ENCODE measurements around the gene CSF1R. TPM values are rescaled to one million over a fixed set of nuclear protein-coding genes. Genes with fewer than 3 reads are reported as not detected.

Gene CSF1R
- polyA plus RNA-seq, 2 of the 4 experiments (the other 2 are of a cell fraction) = 0.06 TPM; not detected in 1

DNA sequence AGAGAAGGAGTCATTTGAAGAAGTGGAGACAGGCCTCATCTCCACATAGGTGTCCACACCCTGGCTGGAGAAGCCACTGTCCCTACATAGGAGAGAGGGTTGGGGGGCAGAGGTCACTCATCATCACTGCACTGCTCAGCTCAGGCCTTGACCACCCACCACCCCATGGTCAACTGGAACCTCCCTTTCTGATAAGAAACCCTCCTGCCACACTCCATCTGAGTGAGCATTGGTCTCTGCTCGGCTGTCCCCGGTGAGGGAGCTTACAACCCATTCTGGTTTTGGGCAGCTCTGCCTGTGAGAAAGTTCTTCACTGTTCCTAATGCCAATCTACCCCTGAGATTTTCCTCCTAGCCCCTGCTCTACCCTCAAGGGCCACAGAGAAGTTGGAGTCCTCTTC lies 28.8 kb downstream of the CSF1R start:
- TF ChIP-seq, protein P1, sequence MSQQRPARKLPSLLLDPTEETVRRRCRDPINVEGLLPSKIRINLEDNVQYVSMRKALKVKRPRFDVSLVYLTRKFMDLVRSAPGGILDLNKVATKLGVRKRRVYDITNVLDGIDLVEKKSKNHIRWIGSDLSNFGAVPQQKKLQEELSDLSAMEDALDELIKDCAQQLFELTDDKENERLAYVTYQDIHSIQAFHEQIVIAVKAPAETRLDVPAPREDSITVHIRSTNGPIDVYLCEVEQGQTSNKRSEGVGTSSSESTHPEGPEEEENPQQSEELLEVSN (IDR thresholded peaks at IDR 0.05; ENCODE audit: borderline replicate concordance, low read depth) = no peak
- TF ChIP-seq MYC (IDR thresholded peaks at IDR 0.05; ENCODE audit: borderline replicate concordance, low read length) = no peak
- no peak for TF ChIP-seq FOSB (CRISPR knock-in tag; IDR thresholded peaks at IDR 0.05)
- TF ChIP-seq RFX5 (IDR thresholded peaks at IDR 0.05) = no peak
- no peak for TF ChIP-seq KDM1A (IDR thresholded peaks at IDR 0.05; ENCODE audit: low read depth)
- TF ChIP-seq ZFP36 (IDR thresholded peaks at IDR 0.05; ENCODE audit: borderline replicate concordance, partially characterized antibody) = no peak
- TF ChIP-seq HOXB5 (CRISPR knock-in tag; IDR thresholded peaks at IDR 0.05) = no peak
- TF ChIP-seq HDAC2 (IDR thresholded peaks at IDR 0.05) = no peak
- TF ChIP-seq, protein P2, sequence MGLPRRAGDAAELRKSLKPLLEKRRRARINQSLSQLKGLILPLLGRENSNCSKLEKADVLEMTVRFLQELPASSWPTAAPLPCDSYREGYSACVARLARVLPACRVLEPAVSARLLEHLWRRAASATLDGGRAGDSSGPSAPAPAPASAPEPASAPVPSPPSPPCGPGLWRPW (IDR thresholded peaks at IDR 0.05) = no peak
- no peak for TF ChIP-seq SMC3 (IDR thresholded peaks at IDR 0.05)
- TF ChIP-seq HEYL (CRISPR knock-in tag; IDR thresholded peaks at IDR 0.05) = no peak
- no peak for TF ChIP-seq CHD2 (IDR thresholded peaks at IDR 0.05; ENCODE audit: low read length, partially characterized antibody)
- Histone ChIP-seq H3K4me1 (peaks cover 7% of the 10 kb centered on the region), H3K4me3 (no peak overlapping the region), H3K4me2 (no peak overlapping the region), H3K9me3 (no peaks in the 10 kb centered on the region), H3K27ac (no peak overlapping the region)
- POLR2A ChIA-PET = no interaction called here
- WGBS (ENCODE audit: missing lambda C conversion rate) = 84% methylated on average over 2 of the region's 2 CpGs
- ATAC-seq = peak in 1 of 2 experiments; percentile 6; a peak in 2 of 6 replicates
- CTCF ChIA-PET = interaction anchor here (1.0 to 1.2 kb wide), 2 partner anchors 9 to 27 kb away, joined by 3 read pairs; no protein-coding TSS in a partner anchor
- no peak for FAIRE-seq
- DNase-seq (ENCODE audit: low read depth in 1 of 2, low spot score in 1 of 2) = no peak

DNA sequence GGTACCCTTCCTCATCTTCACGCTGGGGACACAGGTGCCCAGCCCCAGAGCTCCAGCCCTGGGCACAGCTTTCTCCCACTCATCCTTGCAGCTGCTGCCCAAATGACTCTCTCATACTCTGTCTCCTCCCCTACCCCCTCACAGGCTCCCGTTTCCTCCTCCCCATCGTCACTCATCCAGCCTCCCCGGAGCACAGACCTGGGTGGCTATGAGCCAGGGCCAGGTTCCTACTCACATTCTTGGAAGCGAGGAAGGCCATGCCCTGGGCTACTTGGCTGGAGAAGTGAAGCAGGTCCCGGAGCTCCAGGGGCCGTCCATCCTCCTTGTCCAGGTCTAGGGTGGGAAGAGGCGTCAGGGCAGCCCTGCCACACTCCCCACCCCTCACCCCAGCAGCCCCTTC lies 29.3 kb downstream of the CSF1R start:
- DNase-seq (ENCODE audit: low read depth in 1 of 2, low spot score in 1 of 2) (no peak), FAIRE-seq (no peak), ATAC-seq (peak in 1 of 2 experiments; percentile 4; a peak in 1 of 6 replicates)
- POLR2A ChIA-PET = no interaction called here
- CTCF ChIA-PET = no interaction called here
- peaks cover 7% of the 10 kb centered on the region for H3K4me1 ChIP-seq
- no peak overlapping the region for H3K4me3 ChIP-seq
- TF ChIP-seq NR3C1 (IDR thresholded peaks at IDR 0.05) (no peak), HOXA7 (CRISPR knock-in tag; IDR thresholded peaks at IDR 0.05) (no peak), BHLHE40 (IDR thresholded peaks at IDR 0.05; ENCODE audit: low read depth, low read length) (no peak), ESRRA (IDR thresholded peaks at IDR 0.05; ENCODE audit: borderline replicate concordance, low read length) (no peak), MAZ (IDR thresholded peaks at IDR 0.05; ENCODE audit: borderline replicate concordance, low read depth, low read length) (no peak), HOXB13 (CRISPR knock-in tag; IDR thresholded peaks at IDR 0.05; ENCODE audit: low read depth) (no peak), JUN (IDR thresholded peaks at IDR 0.05) (no peak)
- TF ChIP-seq, protein P3, sequence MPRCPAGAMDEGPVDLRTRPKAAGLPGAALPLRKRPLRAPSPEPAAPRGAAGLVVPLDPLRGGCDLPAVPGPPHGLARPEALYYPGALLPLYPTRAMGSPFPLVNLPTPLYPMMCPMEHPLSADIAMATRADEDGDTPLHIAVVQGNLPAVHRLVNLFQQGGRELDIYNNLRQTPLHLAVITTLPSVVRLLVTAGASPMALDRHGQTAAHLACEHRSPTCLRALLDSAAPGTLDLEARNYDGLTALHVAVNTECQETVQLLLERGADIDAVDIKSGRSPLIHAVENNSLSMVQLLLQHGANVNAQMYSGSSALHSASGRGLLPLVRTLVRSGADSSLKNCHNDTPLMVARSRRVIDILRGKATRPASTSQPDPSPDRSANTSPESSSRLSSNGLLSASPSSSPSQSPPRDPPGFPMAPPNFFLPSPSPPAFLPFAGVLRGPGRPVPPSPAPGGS (IDR thresholded peaks at IDR 0.05) = no peak
- TF ChIP-seq, protein P4, sequence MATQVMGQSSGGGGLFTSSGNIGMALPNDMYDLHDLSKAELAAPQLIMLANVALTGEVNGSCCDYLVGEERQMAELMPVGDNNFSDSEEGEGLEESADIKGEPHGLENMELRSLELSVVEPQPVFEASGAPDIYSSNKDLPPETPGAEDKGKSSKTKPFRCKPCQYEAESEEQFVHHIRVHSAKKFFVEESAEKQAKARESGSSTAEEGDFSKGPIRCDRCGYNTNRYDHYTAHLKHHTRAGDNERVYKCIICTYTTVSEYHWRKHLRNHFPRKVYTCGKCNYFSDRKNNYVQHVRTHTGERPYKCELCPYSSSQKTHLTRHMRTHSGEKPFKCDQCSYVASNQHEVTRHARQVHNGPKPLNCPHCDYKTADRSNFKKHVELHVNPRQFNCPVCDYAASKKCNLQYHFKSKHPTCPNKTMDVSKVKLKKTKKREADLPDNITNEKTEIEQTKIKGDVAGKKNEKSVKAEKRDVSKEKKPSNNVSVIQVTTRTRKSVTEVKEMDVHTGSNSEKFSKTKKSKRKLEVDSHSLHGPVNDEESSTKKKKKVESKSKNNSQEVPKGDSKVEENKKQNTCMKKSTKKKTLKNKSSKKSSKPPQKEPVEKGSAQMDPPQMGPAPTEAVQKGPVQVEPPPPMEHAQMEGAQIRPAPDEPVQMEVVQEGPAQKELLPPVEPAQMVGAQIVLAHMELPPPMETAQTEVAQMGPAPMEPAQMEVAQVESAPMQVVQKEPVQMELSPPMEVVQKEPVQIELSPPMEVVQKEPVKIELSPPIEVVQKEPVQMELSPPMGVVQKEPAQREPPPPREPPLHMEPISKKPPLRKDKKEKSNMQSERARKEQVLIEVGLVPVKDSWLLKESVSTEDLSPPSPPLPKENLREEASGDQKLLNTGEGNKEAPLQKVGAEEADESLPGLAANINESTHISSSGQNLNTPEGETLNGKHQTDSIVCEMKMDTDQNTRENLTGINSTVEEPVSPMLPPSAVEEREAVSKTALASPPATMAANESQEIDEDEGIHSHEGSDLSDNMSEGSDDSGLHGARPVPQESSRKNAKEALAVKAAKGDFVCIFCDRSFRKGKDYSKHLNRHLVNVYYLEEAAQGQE (IDR thresholded peaks at IDR 0.05) = no peak
- TF ChIP-seq, protein P2 (IDR thresholded peaks at IDR 0.05) = no peak
- no peaks in the 10 kb centered on the region for H3K9me3 ChIP-seq
- WGBS (ENCODE audit: missing lambda C conversion rate) = 83% methylated on average over 8 of the region's 8 CpGs
- H3K27ac ChIP-seq = no peak overlapping the region
- H3K4me2 ChIP-seq = no peak overlapping the region

All from A549 (cell line).